ENCODE data around the gene NUDT15.
A peak's percentile ranks its signal among the peaks of the same experiment; 100 is the strongest.
"Not testable (repeated sequence)": the region's sequence is repeated elsewhere in the genome, so short reads cannot be mapped to it uniquely, and the experiment has no call there.

The NUDT15 gene

GRCh38 chr13:48037346-48038173 lies at the start of gene NUDT15:
Gene NUDT15, plus strand, starts transcription at chr13:48037726. Its CDS starts 21 bp downstream, at chr13:48037747.
- DNase-seq, result peak; percentile 95

DNA sequence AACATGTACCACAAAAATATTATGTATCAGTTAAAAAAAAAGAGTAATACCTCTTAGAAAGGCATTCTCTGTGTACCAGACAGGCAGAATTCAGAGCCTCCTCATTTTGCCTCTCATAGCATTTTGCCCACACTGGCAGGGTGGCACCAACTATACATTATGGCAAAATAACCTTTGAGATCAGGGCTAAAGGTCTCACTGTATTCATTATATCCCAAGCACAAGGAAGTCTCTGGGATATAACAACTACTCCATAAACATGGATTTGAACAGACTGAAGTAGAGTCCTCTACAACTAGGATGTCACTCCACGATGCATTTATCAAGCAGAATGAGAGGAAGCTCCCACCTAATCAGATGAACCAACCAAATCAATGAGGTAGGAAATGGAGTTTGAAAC lies 47.1 kb upstream of the NUDT15 start:
- DNase-seq, result no peak

DNA sequence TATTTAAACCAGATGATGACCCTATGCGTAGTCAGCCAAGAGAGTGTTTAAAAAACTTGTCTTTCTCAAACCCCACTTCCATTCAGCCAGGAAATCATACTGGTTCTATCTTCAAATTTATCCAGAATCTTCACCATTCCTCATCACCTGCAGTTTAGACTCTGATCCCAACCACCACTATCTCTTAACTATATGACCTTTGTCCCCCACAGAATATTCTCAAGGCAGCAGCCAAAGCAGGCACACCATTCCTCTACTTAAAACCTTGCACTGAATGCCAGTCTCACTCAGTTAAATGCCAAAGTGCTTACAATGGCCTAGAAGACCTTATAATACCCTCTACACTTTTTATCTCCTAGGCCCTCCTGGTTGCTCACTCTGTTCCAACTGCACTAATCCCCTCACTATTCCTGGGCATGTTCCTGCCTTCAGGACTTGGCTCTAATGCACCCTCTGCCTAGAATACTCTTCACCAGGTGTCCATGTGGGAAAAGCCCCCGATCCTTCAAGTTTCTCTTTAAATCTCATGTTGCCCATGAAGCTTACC lies 46.5 kb upstream of the NUDT15 start:
- no peak for DNase-seq

- no peak for DNase-seq
Measured at GRCh38 chr13:47991859-47992258, 45.7 kb upstream of the NUDT15 start.

GRCh38 chr13:47997384-47997783 lies 40.1 kb upstream of the NUDT15 start:
- no peak for DNase-seq

DNA sequence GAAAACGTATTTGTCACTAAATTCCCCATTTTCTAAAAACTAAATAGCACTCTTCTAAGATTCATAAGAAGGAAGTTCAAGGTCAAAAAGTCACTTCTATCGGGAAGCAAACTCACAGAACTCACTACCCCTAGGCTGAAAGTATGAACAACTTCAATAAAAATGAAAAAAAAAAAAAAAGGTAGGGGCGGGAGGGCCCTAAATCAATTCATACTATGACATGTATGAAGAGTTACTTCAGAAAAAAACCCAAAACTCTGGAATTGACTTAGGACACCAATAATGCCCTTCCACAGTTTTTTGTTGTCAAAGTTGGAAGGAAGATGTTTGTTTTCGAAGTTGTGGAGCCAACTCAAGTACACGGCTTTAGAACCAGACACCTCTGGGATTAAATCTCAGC lies 37.6 kb upstream of the NUDT15 start:
- DNase-seq, result no peak

DNA sequence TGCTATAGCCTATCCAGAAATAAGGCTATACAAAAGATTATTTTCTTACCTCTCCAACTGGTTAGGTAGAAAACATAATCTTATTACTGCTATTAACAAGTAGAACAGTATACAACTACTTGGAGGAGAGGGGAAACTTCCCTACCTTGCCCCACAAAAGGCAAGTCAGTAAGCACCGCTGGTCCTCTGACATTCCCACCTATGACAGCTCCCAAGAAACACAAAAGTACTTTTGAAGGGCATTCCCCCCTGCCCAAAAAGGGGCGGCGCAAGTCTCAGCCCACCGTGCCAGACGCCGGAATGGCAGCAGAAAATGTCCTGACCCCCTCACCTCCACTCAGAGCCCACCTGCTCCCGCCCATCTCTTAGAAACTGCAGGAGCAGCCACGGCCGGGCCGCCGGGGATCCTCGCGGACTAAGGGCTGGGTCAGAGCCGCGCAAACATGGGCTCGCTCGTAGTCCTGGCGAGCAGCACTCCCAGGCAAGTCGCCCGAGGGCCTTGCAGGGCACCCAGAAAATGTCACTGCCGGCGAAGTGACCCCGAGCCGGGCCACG lies 36.9 kb upstream of the NUDT15 start:
- DNase-seq, result no peak

GRCh38 chr13:48001114-48001881 lies 36.2 kb upstream of the NUDT15 start, which contains the start of gene SUCLA2:
Gene SUCLA2, minus strand, starts transcription at chr13:48001273. Its CDS starts 4 bp downstream, at chr13:48001269.
- DNase-seq, result peak; percentile 79

- DNase-seq, result not testable (repeated sequence)
Measured at GRCh38 chr13:48001999-48002398, 35.5 kb upstream of the NUDT15 start.

GRCh38 chr13:48004201-48004600 lies 33.3 kb upstream of the NUDT15 start:
- no peak for DNase-seq

DNA sequence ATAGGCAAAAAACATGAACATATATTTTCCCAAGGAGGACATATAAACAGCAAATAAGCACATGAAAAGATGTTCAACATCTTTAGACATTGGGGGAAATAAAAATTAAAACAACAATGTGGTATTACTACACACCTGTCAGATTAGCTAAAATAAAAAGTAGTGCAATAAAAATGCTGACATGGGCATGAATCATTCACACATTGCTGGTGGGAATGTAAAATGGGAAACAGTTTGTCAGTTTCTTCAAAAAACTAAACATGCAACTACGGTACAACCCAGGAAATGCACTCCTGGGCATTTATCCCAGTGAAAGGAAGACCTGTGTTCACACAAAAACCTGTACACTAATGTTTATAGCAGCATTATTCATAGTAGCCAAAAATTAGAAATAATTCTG lies 31.1 kb upstream of the NUDT15 start:
- no peak for DNase-seq

DNA sequence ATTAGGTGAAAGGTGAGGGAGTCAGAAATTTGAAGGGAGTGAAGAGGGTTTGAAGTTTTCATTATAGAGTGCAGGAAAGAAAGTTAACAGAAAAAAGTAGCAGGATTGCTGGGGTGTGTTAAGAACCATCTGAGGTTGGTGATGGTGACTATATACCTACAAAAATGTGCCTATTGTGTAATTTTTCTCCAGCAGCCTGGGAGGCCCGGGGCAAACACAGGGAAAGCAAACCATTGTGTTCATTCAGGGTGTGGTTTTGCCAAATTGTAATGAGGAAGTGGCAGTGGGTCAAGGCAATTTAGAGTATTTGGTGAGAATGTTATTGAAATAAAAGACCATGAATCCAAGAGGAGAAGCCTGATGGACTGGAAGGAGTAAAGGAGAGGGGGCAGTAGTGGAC lies 28.2 kb upstream of the NUDT15 start:
- peak; percentile 41 for DNase-seq

DNA sequence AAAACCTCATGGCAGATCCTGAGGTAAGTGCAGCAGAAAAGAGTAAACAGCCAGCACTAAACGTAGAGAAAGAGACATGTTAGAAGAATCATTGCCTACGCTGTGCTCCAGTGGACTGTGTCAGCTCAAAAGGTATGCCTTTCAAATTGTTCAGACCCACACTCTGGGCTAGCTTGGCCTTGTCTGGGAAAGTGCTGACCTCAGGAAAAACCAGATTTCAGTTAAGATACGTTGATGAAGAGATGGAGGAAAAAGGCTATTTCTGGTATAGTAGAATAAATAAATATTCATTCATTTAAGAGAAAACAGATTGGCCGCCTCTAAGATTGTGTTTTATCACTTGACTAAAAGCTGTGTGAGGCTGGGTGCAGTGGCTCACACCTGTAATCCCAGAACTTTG lies 26.8 kb upstream of the NUDT15 start:
- DNase-seq, result no peak

- no peak for DNase-seq
Measured at GRCh38 chr13:48012668-48013067, 24.9 kb upstream of the NUDT15 start.

DNA sequence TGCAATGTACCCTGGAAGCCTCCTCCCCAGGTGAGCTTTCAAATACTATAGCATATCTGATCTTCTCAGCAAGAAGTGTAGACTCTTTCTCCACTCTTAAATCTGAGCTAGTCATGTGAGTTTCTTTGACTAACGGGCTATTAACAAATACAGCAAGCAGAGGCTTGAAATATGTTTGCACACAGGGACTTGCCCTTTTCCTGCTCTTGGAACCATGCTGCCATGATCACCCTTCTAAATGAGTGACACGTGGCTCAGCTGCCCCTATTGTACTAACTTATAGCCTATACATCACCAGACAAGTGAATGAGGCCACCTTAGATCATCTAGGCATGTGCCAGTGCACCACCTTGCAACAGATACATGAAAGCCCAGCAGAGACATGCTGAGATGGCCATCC lies 23.2 kb upstream of the NUDT15 start:
- no peak for DNase-seq

DNA sequence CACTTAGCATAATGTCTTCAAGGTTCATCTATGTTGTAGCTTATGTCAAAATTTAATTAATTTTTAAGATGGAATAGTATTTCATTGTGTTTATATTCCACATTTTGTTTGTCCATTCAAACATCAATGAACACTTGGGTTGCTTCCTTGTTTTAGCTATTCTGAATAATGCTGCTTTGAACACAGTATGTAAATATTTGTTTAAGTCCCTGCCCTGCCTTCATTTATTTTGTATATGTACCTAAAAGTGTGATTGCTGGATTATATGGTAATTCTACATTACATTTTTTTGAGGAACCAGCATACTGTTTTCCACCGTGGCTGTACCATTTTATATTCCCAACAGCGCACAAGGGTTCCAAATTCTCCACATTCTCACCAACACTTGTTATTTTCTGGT lies 18.9 kb upstream of the NUDT15 start:
- no peak for DNase-seq

DNA sequence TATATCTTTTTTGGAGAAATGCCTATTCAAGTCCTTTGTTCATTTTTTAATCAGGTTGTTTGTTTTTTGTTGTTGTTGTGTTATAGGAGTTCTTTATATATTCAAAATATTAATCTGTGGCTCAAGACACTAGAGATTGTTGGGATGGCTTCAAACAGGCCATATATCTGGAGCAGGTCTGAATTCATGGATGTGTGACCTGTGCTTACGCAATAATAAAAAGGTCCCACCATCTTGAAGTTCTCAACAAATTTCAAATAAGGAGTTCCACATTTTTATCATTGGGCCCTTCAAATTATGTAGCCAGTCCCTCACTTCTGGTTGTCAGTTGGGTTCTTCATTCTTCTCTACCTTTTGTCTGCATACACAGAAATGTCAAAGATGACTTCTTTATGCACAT lies 17.7 kb upstream of the NUDT15 start:
- no peak for DNase-seq

DNA sequence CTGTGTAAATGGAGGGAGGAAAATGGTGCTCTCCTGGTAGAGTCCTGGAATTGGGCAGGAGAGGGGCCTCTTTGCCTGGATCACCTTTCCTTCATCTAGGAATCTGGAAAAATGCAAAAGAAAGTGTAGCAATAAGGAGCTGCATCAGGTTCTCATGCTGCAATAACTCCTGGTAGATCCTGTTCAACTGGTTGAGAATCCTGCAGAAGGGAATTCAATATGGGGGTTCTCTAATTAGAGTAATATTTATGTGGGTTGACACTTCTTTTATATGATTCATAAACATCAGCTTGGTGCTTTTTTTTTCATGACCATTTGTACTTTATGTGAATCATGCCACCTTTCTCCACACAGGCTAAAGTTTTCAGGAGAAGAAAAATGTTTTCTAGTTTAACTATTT lies 9.5 kb upstream of the NUDT15 start:
- no peak for DNase-seq

GRCh38 chr13:48029859-48030258 lies 7.7 kb upstream of the NUDT15 start:
- DNase-seq, result no peak

DNA sequence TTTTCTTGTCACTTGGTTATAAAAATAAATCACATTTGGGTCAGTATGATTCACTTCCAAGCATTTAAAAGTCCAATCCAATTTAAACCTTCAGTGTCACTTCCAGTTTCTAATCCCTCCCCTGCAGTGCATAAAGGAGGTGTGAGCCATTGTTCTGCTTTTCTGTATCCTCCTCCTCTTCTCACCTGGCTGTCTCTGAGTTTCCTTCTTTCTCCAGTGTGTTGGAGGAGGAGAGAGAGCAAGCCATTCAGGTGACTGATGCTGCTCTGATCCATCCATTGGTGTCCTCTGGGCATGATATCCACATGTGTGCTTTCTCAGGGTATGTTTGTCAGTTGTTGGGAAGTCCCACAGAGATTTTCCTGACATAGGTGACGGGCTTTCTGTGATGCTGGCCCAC lies 1.2 kb downstream of the NUDT15 start:
- no peak for DNase-seq

DNA sequence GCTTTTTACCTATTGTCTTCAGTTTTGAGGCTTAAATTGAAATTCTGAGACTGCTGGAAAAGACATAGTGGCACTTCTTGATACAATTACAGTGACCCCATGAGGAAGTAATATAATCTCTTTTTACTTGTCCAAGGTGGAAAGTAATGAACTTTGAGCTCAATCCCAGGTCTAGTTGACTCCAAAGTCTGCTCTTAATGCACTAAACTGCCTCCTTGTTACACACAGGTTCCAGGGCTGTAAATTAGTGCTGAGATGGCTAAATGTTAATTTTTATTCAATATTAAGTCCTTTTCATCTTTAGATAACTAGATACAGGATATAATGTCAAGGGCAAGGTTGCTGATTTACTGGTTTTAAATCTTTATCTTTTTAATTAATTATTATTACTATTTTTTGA lies 2.5 kb downstream of the NUDT15 start:
- DNase-seq, result no peak

DNA sequence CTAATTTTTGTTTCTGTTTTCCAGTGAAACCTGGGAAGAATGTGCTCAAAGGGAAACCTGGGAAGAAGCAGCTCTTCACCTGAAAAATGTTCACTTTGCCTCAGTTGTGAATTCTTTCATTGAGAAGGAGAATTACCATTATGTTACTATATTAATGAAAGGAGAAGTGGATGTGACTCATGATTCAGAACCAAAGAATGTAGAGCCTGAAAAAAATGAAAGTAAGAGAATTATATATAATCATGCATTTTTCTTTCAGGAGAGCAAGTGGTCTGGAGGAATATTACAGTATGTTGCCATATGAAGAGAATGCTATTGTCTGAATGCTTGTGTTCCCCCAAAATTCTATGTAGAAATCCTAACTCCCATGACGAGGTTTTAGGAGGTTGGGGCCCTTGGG lies 3.4 kb downstream of the NUDT15 start:
- DNase-seq, result no peak

- DNase-seq, result no peak
Measured at GRCh38 chr13:48042894-48043293, 5.4 kb downstream of the NUDT15 start.

All from GF-D8 (cell line).